Fibroblast of skin of right biceps (primary cell): ENCODE data around the gene LY6G6F.

Source experiments
- DNase-seq: peaks from one replicate; pipeline ENCODE4 v3.0.0-alpha.2; 2013

Gene LY6G6F

GRCh38 chr6:31725502-31726350 lies 19.1 kb downstream of the LY6G6F start:
- no peak for DNase-seq

DNA sequence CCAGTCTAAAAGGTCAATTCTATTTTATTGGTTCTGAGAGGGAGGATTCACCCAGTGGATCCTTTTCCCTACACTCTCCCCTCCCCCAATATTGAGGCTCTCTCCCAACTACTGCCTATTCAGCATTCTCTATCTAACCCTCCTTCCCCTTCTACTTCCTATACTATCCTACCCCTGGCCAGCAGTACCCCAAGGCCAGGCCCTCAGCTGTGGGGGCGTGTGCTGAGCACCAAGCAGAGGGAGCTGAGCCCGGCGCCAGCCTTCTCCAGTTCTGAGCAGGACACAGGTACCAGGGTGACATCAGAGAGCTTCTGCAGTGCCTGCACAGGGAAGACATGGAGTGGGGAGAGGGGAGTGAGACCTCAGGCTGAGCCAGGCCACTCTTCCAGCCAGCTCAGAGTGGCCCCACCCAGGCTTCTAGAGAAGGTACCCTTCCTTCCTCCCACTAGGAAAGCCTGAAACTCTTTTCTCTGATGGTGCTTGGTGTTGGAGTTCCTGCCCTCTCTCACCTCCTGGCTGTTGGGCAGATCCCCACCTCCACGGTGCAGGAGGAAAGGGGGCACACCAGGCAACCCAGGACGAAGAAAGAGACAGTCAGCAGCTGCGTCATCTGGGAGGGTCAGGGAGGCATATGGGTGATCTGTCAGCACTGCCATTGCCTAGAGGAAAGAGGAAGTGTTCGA lies 20.5 kb downstream of the LY6G6F start:
- no peak for DNase-seq

DNA sequence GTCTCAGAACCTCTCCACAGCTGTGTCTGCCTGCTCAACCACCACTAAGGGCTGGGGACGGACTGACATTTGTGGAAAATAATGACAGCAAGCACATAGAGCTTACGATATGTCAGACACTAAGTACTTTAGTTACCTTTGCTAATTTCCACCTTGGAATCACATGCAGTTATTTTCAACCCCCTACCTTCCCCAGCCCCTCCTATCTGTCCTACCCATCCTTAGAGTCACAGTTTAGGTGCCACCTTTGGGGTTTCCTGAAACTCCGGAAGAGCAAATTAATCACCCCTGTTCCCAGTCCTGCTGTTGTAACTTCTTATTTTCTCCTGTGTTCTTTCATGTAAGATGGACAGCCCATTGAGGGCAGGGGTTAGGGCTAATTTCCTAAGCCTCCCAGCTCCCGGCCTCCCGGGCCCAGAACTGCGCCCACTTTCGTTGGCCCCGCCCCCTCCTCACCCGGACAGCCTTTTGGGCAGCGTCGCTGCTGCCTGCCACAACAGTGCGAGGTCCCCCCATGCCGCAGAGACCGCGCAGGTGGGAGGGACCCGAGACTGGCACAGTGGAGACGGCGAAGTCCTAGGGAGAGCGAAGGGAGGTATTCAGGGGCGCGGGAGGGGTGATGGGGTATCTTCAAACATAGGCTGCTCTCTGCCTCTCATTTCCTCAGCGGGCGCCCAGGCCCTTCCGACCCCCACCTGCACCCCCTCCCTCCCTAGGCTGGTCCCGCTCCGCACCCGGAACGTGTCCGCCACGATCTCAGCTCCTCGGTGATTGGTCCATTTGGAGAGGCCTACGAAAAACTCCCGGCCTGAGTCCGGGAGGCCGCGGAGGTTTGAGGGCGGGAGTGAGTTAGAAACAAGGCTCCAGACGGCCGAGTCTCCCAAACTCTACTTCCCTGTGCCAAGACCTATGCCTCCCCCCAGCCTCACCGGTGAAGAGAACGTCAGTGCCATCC lies 21.3 kb downstream of the LY6G6F start:
- no peak for DNase-seq

DNA sequence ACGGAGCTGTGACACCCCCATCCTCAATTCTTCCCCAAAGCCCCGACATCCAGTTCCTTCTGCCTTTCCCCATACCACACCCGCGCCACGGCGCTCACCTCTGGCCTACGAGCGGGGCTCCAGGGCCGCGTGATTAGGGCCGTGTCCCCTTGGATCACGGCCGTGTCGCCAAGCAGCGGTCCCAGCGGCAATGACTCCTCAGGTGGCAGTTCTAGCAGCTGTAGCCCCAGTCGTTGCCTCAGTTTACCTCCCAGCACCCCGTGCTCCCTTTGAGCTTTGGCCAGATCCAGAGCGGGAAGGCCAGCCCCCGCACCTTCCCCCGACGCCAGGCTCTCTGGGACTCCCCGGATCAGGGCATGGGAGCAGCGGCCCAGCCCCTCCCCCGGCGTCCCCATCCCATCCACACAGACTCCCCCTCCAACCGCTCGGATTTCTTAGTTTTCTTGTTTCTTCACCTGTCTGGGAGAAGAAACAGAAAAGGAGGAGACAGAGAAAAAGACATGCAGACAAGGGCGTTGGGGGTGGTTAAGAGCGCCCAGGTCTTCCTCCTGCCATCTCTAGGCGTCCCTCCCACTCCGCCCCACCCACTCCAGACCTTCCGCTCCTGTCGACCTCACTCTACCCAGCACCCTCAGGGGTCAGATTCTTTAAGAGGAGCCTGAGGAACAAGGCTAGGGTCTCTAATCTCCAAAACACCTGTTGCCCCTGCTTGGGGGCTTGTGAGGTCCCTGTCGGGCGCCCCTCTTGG lies 22.3 kb downstream of the LY6G6F start, which contains the start of gene DDAH2:
DDAH2 (minus strand) TSS at position 533 of the 748 bp plus-strand sequence; CDS start at position 395, 138 bp downstream.
- no peak for DNase-seq

DNA sequence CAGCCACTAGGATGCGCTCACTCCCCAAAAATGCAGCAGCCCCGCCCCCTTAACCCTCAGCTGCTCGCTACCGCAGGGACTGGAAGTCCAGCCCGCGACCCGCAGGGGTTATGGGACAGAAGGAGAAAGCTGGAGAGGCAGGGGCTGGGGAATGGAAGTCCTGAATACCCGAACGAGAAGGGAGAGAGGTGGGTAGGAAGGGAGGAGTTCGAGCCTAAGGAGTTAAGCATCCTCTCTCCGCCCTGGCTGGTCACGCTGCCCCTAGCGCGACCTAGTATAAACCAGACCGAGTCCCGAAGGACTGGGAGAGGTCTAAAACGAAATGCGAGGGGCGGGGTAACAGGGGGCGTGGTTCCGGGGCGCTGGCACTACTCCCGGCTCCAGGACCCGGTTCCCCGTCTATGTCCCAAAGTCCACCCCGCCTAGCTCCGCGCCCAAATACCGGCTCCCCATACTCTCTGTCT lies 22.9 kb downstream of the LY6G6F start:
- DNase-seq, result peak; percentile 82

- peak; percentile 90 for DNase-seq
These were observed 23.4 kb downstream of the LY6G6F start for GRCh38 chr6:31729979-31730630.

DNA sequence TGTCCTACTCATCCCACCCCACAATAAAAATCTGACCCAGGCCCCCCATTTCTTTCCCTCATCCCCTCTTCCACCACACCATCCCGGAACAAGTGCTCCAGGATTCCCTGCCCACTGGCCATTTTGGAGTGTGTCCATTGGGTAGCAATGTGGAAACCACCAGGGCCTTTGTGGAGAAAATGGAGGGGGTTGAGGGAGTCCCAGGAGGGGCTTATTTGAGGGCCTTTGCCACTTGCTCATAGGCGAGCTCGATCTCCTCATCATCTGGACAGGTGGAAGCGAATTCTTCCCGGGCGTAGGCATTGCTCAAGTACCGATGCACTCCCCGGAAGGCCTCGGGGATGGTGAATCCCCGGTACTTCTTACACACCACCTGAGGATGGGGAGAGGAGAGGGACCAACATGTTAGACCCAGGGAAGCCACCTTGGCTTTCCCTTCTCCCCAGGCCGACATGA lies 24.0 kb downstream of the LY6G6F start:
- no peak for DNase-seq

DNA sequence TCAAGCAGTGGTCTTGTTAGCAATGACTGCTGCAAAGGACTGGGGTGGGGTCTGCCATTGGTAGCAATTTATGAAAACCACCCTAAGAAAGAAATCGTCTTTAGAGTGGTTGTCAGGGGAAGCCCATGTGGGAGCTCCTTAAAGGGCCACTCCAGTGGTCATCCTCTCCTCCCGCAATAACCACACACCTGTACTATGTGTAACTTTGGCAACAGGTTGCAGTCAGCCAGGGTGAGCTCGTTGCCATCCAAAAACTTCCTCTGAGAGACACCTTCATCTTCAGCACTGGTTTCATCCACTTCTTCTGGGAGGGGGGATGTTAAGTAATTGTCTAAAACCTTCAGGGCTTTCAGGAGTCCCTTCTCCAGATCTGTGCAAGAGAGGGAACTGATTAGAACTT lies 25.4 kb downstream of the LY6G6F start:
- no peak for DNase-seq

DNA sequence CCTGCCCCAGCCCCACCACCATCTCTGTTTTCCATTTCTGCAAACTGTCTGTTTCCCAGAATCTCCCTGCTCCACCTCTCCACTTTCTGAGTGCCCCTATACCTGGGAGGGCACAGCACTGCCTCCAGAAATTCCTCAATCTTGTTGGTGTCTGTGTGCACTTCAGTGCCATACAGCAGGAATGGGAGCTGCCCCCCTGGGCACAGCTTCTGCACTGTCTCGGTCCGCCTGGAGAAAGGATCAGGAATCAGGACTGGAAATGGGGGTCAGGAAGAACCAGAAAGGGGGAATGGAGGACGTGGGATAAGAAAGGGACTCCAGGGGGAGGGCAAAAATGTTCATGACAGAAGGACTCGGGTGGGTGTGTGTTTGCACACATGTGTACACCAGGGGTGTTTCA lies 27.1 kb downstream of the LY6G6F start:
- no peak for DNase-seq

- DNase-seq, result no peak
These were observed 27.7 kb downstream of the LY6G6F start for GRCh38 chr6:31734247-31734820.

DNA sequence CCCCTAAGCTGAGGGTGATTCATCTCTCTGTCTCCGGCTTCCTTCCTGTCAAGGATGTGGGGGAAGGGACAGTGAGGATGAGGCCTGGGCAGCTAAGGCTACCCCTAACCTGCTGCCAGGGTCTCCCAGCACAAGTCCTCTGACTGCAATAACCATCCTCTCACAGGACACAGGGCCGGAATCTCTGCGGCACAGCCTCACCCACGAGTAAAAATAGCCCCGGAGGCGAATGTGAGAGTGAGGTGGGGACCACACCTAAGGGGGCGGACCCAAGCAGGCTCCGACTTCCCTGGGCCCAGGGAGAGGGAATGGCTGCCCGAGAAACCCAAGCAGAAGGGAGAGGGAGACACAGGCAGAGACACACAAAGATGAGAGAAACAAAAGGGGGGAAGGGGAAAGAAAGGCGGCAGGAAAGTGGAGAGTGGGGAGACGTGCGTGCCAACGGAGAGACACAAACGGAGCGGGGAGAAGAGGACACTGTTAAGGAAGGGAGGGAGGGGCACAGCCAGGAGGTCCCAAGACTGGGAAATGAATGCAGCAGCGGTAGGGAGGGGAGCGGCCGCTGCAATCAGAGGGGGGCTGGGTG lies 28.2 kb downstream of the LY6G6F start:
- DNase-seq, result peak; percentile 88

DNA sequence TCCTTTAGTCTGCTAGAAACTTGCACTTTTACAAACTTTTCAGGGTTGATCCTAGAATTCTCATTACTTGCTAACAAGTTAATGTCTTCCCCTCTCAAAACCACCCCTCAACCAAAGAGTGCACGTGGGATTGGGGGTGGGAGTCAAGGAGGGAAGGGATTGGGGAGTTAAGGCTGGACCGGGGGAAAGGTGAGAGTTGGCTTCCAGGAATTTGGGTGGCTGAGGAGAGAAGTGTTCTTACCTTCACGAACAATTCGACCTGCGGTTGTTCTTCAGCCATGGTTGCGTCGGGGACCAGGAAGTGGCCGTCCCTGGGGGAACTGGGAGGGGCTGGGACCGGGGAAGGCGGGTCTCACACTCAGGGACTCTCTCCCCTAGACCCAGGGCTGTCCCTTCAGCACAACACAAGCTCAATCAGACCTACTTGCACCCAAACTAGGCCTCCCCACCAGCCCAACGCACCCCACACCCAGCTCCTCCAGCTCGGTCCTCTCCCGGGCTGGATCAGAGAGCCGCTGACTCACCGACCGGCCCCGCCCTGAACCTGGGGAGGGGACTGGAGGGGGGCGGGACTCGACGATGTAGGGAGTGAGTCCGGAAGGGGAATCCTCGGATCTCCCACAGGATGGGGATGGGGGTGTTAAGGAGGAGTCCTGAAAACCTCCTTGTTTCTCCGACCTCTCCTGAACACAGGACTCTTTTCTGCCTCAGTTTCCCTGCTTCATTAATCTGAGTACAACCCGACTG lies 29.5 kb downstream of the LY6G6F start, which contains the start of gene CLIC1:
CLIC1 (minus strand) TSS at position 510 of the 747 bp plus-strand sequence; CDS start at position 280, 230 bp downstream.
- DNase-seq, result peak; percentile 90

DNA sequence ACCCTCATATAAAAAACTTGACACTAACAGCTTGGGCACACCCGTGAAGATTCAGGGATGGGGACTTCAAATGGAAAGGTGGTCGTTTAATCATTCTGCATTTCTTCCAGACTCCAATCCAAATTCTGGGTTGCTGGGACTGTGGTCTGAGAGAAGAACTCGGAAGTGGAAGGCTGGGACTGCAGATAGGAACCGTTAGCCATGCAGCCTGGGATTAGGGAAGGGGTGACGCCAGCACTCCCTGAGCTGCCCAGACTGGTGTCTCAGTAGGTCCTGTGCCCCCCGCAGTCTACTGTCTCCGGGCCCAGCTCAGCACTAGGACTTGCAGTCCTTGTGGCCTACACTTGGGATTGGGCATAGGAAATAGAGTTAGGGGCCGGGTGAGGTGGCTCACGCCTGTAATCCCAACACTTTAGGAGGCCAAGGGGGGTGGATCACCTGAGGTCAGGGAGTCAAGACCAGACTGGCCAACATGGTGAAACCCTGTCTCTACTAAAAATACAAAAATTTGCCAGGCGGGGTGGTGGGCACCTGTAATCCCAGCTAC lies 30.2 kb downstream of the LY6G6F start:
- no peak for DNase-seq

GRCh38 chr6:31737315-31737990 lies 30.8 kb downstream of the LY6G6F start:
- no peak for DNase-seq

DNA sequence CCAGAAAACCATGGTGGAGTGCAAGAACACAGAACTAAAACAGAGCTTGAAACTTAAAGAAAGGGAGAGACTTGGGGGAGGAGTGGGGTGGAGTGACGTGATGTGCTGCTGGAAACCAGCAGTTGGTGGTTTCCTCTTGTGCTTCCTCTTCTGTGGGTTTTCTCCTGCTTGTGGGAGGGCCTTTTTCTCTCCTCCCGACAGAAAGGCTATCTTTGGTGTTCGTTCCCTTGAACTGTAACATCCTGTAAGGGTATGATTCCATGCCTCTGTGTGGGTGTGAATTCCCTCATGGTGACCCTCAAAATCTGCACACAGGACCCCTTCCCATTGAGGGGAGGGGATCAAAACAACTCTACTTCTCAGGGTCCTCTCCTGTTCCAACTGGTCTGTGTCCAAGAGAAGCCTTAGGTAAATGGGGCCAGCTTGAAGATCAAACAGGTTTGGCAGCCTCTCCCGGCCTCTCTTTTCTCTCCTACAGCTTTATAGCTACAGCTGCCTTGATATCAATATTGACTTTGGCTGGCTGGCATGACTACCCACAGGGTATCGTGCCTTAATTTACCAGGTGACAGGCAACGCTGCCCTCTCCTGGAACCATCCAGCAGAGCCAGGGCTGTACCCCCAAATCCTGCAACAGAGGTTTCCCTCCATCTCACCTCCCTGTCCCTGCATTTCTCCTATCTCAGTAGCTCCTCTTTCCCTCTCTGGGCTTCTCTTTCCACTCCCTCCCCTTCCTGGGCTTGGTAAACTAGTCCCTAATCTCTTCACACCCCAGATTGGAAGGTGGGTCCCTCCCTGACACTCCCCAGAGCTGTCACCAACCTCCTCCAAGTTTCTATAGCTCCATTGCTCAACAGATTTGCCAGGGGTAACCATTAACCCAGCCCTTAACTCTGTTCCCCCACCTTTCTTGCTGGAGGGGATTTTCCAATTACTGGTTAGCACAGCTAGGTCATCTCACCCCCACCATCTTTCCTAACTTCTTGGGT lies 31.6 kb downstream of the LY6G6F start:
- peak; percentile 86 for DNase-seq

- peak; percentile 100 for DNase-seq
These were observed 33.2 kb downstream of the LY6G6F start, which contains the start of gene MSH5 for GRCh38 chr6:31739639-31740396. Gene MSH5, plus strand, starts transcription at chr6:31740005. Its CDS starts 462 bp downstream, at chr6:31740467.
